Measurements from ENCODE around the gene TRIB2.

Gene TRIB2

DNA sequence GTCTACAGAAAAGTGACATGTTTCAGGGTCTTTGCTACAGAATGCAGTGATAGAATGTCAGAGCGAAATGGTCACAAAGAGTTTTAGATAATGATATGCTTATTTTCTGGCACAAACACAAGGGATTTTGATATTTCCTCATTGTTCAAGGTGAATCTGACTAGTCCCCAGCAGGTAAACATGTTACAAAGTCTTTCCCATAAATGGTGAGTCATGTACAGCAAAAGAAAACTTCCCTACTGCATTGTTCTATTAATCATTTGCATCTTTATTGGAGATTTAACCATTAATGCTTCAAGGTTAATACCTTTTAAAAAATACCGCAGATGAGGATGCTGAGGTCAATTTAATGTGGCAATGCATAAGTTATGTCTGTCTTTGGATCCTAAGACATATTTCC, 19.1 kb upstream of the TRIB2 start:
- no peak for DNase-seq (ENCODE audit: low read depth in 2 of 2)

DNA sequence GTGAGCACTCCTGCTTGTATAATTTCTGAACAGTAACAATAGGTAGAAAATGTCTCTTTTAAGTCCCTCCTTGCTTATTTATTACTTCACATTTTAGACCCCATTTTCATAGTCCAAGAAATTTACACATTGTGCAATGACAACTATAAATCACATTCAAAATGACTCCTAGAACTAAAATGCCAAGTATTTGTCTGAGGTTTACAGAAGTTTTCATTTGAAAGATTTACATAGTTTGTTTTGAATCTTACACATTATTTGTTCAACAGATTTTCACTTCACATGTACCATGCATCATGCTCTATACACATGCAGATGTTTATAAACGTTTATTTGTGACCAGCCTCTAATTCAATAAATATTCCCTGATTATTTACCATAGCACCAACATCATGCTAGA, 15.7 kb upstream of the TRIB2 start:
- no peak for DNase-seq (ENCODE audit: low read depth in 2 of 2)

DNA sequence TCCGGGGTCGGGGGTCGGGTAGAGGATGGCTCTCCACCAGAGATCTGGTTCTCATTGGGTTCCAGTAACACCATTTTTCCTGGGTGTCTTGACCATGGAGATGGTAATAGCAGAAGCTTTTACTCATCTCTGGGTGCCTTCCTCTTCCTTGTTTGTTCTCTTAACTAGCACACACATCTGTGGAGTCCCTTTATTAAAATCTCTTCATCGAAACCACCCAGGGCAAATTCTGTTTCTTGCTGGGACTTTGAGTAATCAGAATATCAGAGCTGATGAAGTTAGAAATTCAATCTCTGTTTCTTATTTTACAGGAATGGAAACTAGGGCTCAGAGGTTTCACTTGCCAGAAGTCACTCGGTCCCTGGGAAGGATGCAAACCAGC, 15.0 kb upstream of the TRIB2 start:
- DNase-seq (ENCODE audit: low read depth in 2 of 2) = no peak

DNA sequence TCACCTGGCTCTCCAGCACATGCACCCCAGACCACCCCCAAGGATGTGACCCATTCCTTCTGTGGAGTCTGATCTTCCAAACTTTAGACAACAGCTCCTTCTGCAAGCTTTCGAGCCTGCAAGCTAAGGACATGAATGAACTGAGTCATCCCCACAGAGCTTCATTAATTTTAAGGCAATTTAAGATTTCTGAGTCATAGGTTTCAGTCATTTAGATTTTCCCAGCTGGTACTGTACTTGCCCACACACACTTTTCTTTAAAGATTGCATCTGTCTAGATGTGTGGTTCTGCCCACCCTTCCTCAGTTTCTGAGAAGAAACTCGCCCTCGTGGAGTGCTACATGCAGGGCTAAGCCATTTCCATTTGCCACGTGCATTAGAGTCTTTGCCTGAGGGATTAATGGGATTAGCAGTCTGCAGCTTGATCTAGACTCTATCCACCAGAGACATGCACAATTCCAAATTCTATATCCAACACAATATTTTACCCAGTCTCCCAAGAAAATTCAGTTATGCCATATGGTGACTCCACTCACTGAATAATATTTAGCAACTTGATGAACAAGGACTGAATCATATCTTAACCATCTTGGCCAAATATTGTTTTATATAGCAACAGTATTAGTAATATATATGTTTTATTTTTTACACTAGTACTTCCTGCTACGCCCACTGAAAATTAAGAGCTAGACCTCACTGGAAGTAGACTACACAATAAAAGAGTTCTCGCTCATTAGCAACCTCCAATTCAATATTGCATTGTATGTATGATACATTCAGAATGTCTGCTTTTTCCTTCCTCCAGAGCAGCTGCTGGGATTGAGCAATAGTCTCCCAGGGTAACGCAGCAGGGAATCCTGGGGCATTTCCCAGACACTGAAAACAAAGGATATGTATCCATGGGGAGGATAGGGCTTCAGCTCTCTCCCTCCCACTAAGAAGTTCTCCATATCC, 14.3 kb upstream of the TRIB2 start:
- DNase-seq (ENCODE audit: low read depth in 2 of 2) = no peak

DNA sequence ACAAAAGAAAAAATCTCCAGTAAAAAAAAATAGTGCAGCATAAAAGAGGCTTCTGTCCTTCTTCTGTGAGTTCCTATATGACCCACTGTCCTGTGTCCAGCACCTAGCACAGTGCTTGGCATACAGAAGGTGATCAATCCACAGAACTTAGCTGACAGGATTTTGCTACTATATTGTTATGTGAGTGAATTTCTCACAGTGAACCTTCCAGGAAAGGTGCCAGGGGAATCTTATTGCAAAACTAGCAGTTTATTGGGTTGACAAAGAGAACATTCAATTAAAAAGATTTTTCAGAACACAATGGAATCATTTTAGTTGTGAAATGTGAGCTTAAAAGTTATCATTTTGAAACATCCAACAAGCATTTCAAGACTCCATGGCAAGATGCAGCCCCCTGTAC, 12.4 kb upstream of the TRIB2 start:
- DNase-seq (ENCODE audit: low read depth in 2 of 2) = no peak

DNA sequence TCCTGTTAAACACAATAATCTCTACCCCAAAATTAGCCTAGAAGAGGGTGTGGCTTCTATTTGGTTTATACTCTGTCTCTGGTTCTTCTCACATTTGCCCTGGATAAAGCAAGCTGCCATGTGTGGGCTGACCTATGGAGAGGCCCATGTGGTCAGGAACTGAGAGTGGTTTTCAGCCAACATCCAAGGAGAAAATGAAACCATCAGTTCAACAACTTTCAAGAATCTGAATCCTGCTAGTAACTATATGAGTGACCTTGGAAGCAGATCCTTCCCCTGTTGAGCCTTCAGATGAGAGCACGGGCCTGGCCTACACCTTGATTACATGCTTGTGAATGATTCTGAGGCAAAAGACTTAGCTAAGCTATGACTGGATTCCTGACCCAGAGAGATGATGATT, 11.5 kb upstream of the TRIB2 start:
- no peak for DNase-seq (ENCODE audit: low read depth in 2 of 2)

DNA sequence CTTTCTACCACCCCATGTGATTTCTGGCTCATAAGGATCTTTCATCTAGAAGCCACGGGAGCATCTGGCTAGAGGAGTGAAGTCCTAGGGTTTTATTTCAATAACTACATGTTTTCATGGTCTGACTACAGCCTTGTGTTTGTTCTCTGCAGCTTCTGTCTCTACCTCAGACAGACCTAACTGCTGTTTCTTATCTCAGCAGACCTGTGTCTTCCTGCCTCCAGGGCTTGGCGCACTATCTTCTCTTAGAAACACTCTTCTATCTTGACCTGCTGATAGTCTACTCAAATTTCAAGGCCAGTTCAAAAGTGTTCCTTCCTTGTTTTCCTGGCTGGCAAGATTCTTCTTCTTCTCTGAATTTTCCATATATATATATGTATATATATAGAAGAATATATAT, 11.0 kb upstream of the TRIB2 start:
- DNase-seq (ENCODE audit: low read depth in 2 of 2) = no peak

DNA sequence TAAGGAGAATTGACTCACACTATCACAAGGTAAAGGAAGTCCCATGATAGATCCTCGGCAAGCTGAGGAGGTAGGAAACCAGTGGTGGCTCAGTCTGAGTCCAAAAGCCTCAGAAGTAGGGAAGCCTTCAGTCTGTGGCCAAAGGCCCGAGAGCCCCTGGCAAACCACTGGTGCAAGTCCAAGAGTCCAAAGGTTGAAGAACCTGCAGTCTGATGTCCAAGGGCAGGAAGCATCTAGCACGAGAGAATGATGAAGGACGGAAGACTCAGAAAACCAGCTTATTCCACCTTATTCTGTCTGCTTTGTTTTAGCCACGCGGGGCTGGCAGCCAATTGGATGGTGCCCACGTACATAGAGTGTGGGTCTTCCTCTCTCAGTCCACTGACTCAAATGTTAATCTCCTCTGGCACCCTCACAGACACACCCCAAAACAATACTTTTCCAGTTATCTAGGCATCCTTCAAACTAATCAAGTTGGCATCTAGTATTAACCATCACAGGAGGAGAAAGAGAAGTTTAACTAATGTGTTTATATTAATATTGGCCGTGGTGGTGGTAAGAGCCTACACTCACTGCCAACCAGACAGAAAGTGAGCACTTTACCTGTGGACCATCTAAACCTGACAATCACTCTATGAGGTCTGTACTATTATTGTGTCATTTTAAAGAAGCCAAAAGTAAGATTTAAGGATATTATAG, 8.1 kb upstream of the TRIB2 start:
- DNase-seq (ENCODE audit: low read depth in 2 of 2) = no peak

DNA sequence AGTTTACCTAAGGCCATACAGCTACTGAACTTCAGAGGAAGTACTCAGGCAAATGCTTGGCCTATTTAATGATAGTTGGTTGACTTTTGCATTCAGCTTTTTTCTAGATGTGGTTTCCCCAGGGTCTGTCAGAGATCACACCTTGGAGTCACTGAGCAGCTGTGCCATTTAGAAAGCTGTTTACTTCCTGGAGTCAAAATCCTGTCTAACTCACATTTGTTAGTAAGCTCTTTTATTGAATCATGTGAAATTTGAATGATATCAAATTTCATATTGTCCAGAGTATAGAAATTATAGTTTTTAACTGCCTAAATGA, 7.6 kb upstream of the TRIB2 start:
- DNase-seq (ENCODE audit: low read depth in 2 of 2) = no peak

DNA sequence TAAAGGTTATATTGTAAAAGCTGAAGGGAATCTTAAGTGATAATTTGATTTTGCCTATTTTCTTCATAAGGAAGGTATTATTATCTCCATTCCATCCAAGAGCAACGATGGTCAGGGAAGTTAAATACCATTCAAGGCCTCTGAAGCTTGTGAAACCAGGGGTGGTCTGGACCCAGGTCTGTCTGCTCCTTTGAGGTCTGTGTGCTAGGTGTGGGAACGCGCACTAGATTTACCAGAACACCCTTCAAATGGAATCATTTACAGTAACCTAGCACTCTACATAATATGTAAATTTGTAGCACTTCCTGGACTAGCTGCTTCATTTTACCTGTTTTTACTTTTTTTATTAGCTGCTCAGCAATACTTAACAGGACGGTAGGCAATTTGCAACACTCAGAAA, 6.4 kb upstream of the TRIB2 start:
- no peak for DNase-seq (ENCODE audit: low read depth in 2 of 2)

DNA sequence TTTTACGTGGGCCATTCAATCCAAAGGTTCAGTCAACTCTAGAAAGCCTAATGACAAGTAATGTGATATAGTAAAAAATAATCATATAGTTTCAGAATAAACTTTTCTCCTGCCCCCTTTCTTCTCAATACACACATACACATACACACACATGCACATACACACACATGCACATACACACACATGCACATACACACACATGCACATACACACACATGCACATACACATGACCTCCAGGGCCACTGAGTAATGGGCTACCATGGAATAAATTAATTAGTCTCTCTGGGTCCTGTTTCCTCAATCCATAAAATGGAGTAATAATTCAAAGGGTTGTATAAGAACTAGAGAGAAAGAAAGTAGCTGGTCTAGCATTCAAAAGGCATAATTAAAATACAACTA, 5.4 kb upstream of the TRIB2 start:
- no peak for DNase-seq (ENCODE audit: low read depth in 2 of 2)

DNA sequence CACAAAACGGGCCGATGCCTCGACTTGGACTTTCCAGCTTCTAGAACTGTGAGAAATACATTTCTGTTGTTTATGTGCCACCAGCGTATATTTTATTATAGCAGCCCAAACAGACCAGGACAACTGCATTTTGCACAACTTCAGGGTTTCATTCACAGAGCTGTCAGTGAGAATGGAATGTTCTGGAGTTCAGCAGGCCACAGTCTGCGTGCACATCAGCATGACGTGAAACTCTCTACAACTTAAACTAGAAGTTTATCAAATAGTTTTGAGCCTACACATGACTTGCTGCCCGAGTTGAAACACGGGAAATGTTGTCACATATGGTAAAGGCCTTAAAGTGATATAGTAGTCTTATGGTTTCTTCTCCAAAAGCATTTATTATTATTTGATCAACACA, 3.9 kb upstream of the TRIB2 start:
- no peak for DNase-seq (ENCODE audit: low read depth in 2 of 2)

DNA sequence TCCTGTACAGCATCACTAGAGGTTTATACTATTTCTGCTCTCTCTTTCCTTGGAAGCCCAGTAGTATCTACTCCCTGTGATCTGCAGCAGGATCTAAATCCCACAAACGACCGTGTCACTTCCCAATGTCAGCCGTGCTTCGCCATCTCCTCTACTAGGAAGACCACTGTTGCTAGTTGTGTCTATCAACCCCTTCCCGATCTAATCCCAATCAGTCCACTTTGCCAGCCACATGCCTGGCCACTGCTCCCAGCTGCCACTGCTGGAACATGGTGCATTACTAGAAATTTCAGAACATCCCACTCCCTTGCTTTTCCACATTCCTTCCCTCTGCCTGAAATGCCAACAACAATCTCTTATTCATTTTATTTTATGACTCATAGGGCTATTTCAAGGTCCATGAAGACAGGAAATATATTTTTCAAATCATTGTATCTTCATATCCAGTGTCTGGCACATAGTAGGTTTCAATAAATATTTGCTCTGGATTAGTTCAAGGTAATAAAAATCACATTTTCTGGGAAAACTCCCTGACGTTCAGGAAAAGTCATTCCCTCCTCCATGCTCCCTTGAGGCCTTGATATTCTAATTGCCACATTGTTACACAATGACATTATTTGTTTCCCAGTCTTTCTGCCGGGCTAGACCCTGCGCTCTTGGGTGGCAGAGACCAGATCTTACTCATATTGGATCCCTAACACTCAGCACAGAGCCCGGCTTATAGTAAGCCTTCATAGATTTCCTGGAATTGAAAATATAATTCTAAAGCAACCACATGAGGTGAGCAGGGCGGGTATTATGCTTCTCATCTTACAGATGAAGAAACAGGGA, 2.1 kb upstream of the TRIB2 start:
- no peak for DNase-seq (ENCODE audit: low read depth in 2 of 2)

DNA sequence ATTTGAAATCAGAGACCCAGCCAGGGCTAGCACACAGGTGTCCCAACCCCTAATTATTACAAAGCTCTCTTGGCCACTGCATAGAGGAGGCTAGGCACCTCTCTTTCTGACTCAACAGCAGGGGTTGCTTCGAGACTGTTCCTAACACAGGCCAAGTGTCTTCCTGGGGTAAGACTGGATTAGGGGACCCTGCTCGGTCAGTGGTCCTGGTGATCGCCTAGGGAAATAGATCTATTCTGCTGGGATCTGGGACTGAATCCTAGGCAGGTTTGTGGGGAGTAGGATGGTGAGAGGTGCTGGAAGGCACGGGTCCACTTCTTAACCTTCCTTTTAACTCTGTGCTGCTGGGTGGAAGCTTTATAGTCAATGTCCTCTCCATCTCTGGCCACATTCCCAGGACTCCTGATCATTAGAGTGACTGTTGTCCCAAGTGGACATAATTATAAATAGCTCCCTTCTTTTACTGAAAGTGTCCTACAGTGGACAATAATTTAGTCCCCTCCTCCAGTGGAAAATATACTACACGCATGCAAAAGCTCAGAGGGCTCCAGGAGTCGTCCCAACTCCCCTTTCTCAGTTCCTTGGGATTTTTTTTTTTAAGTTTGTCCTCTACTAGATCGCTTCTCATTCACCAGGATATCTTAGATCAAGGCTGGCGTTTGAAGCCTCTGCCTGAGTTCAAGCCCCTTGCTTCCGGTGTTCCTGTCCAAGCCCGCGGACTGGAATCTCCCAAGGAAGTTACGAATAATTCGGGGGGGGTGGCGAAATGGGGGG, 1.3 kb upstream of the TRIB2 start:
- no peak for DNase-seq (ENCODE audit: low read depth in 2 of 2)

DNA sequence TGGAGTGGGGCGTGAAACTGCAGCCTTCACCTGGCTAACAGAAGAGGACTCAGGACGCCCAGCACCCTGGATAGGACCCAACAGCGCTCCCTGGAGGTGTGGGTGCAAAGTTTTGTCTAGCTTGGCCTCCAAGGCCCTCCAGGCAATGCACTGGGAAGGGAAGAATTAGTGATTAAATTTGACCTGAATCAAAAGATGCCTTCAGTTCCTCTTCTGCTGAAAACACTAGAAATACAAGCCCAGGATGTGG, 779 bp upstream of the TRIB2 start:
- peak; percentile 58 to 71 for DNase-seq (ENCODE audit: low read depth in 2 of 2)

DNA sequence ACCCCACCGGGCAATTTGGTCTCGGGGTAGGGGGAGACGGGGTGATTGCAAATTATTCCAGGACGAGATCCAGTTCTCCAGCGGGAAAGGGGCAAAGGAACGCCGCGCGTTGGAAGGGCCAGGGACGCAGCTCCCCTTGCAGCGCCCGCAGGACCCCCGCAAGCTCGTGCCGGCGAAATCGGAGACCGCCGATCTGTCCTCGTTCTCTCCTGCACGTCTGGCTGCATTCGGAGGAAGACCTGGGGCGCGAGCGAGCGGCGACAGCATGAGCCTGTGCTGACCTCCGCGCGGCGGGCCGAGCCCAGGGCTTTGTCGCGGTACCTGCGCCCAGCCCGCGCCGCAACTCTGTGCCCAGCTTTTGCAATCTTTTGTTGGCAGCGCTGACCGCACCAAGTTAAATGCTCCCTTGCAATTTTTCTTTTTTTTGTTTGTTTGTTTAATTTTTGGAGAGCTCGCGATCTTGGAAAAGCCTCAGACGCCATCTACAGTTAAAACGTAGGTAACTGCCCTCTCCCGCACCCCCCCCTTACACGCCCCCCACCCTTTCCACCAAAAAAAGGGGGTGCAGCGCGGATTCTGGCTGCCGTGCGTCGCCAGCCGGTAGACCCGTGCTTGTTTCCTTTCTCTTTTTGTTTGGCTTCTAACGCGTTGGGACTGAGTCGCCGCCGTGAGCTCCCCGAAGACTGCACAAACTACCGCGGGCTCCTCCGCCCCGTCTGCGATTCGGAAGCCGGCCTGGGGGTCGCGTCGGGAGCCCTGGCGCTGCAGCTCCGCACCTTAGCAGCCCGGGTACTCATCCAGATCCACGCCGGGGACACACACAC, 667 bp downstream of the TRIB2 start:
- peak in 1 of 2 experiments; percentile 24 for DNase-seq (ENCODE audit: low read depth in 2 of 2)

DNA sequence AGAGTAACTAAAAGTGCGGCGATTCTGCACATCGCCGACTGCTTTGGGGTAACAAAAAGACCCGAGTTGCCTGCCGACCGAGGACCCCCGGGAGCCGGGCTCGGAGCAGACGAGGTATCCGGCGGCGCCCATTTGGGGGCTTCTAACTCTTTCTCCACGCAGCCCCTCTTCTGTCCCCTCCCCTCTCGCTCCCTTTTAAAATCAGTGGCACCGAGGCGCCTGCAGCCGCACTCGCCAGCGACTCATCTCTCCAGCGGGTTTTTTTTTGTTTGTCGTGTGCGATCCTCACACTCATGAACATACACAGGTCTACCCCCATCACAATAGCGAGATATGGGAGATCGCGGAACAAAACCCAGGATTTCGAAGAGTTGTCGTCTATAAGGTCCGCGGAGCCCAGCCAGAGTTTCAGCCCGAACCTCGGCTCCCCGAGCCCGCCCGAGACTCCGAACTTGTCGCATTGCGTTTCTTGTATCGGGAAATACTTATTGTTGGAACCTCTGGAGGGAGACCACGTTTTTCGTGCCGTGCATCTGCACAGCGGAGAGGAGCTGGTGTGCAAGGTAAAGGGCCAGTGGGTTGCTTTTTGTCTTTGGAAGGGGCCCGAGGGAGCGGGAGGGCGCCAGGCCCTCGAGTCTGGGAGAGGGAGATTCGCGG, 1.4 kb downstream of the TRIB2 start:
- DNase-seq (ENCODE audit: low read depth in 2 of 2) = peak in 1 of 2 experiments; percentile 27

DNA sequence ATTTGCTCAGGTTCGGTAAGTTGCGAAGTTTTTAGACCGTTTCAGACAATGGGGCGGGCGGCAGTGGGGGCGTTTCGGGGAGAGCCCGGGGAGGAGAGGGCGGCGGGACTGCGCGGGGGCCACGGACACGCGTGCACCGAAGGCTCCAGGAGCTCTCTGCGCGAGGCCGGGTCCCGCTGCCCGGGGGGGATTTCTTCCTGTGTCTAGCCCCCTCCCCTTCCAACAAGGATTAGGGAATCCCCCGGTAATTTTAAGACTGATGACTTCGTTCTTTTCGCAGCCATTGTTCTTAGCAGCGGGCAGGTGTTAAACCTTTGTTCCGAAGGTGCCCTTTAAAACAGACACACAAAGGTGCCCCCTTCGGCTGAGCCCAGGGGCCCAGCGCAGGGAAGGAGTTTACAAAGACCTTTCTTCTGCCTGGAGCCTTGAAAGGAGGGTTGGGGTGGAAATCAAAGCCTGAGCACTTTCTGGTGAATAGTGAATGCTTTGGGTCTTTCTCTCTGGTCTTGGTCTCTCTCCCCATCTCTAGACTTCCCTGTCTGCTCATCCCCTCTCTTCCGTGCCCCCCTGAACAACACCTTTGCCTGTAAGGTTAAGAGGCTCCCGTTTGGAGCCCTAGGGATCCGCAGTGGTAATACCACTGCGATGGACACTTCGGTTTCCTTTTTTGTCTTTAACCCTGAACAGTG, 2.1 kb downstream of the TRIB2 start:
- no peak for DNase-seq (ENCODE audit: low read depth in 2 of 2)

DNA sequence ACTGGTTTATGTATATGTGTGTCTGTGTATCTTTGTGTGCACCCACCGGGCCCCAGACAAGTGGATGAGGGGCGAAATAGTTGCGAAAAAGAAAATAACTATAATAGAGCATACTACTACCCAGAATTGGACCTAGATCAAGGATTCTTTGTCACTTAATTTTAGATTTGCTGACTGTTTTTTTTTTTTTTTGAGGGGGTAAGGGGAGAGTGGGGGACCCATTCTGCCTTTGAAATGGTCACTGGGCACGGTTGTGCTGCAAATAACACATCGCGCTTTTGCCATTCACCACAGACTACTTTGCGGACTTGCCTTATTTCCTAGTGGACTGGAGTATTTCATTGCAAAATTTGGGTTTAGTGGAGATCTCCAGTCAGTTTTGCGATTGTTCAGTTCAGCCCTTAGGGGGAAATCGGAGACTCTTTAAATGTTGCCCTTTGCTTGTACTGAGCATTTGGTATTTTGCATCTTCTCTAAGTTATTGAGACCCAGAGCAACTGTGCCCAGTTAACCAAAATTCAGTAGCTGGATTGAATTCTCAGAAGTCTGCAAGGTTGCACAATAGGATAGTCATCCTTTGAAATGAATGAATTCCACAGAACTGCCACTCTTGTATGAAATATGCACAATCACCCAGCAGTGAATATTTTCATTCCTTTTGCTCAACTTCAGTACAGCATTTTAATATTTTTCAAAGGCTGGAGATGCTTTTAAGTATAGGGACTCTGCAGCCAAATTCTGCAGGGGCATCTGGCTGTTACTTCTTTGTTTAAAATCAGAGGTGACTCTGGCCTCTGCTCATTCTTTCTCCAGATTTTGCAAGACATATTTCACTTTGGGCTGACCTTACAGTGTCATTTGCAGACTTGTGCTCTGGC, 2.9 kb downstream of the TRIB2 start:
- DNase-seq (ENCODE audit: low read depth in 2 of 2) = no peak
